ENCODE results near the gene SNX27.

DNA sequence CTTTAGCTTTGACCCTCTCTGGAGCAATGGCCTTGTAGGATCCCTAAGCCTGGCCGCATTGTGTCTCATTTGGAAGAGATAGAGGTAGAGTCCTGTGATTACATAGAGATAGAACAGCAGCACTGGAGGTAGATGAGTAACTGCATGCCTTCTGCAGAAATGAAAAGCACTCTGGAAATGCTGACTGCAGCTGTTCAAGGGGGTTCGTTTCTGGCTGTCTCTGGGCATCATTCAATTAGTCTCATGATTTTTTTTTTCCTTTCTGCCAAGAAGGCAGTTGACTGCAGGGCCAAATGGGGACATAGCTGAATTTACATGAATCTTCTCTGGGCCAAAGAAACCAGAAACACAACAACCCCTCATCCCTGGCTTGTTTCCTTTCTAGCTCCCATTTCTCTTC, 28.1 kb upstream of the SNX27 start:
- TF ChIP-seq, protein P1, sequence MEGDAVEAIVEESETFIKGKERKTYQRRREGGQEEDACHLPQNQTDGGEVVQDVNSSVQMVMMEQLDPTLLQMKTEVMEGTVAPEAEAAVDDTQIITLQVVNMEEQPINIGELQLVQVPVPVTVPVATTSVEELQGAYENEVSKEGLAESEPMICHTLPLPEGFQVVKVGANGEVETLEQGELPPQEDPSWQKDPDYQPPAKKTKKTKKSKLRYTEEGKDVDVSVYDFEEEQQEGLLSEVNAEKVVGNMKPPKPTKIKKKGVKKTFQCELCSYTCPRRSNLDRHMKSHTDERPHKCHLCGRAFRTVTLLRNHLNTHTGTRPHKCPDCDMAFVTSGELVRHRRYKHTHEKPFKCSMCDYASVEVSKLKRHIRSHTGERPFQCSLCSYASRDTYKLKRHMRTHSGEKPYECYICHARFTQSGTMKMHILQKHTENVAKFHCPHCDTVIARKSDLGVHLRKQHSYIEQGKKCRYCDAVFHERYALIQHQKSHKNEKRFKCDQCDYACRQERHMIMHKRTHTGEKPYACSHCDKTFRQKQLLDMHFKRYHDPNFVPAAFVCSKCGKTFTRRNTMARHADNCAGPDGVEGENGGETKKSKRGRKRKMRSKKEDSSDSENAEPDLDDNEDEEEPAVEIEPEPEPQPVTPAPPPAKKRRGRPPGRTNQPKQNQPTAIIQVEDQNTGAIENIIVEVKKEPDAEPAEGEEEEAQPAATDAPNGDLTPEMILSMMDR (IDR thresholded peaks at IDR 0.05), result no peak
- TF ChIP-seq POLR2A (IDR thresholded peaks at IDR 0.05), result no peak
